ENCODE measurements around the gene RIPOR2. TPM values are rescaled to one million over a fixed set of nuclear protein-coding genes. Genes with fewer than 3 reads are reported as not detected.

Gene RIPOR2
- total RNA-seq, 2 experiments from 2014 or later = 18.0 to 28.9 TPM

- CTCF ChIA-PET (ENCODE audit: unreplicated experiment) = no interaction called here
- H3K79me2 ChIP-seq (ENCODE audit: insufficient read depth, low read depth, low read length) = no peaks in the 10 kb centered on the region
- intact Hi-C loops (cut with micrococcal nuclease; ENCODE audit: unreplicated experiment) = no loop called here
- no peak for DNase-seq (ENCODE audit: low spot score)
- H3K9me2 ChIP-seq (ENCODE audit: insufficient read depth, low read length) = no peaks in the 10 kb centered on the region
- peaks cover 3% of the 10 kb centered on the region; the same call in 1 of the 2 replicates for H3K36me3 ChIP-seq (ENCODE audit: insufficient read depth, low read length)
- POLR2A ChIA-PET = interaction anchor here (0.8 kb wide), 1 partner anchor 50 kb away, joined by 3 read pairs; no protein-coding TSS in a partner anchor
- no peak for TF ChIP-seq EZH2phosphoT487 (IDR thresholded peaks at IDR 0.05; ENCODE audit: borderline replicate concordance, low read depth, low read length)
- no peak overlapping the region for H3K27ac ChIP-seq (ENCODE audit: low read depth, low read length, poor library complexity, severe bottlenecking)
- no peak overlapping the region for H3K4me2 ChIP-seq (ENCODE audit: low read length)
- H3K9me3 ChIP-seq (ENCODE audit: low read length) = no peaks in the 10 kb centered on the region
- no TSS peak for BruUV-seq (replicated peaks)
- no peaks in the 10 kb centered on the region for H3K4me1 ChIP-seq (ENCODE audit: insufficient read depth, low read length, poor library complexity, severe bottlenecking)
- no peak overlapping the region for H3K4me3 ChIP-seq (ENCODE audit: low read depth, low read length, poor library complexity, severe bottlenecking)
- no peaks in the 10 kb centered on the region for H4K20me1 ChIP-seq (ENCODE audit: insufficient read depth, low read length)
- H2AFZ ChIP-seq (ENCODE audit: low read length) = no peak overlapping the region
Measured at GRCh38 chr6:24960991-24961475, 25.3 kb upstream of the RIPOR2 start.

GRCh38 chr6:24959319-24959718 lies 23.6 kb upstream of the RIPOR2 start:
- ChIA-PET POLR2A (no interaction called here), CTCF (ENCODE audit: unreplicated experiment) (no interaction called here)
- intact Hi-C loops (cut with micrococcal nuclease; ENCODE audit: unreplicated experiment) = no loop called here
- H3K4me1 ChIP-seq (ENCODE audit: insufficient read depth, low read length, poor library complexity, severe bottlenecking) = no peaks in the 10 kb centered on the region
- no peaks in the 10 kb centered on the region for H4K20me1 ChIP-seq (ENCODE audit: insufficient read depth, low read length)
- H3K36me3 ChIP-seq (ENCODE audit: insufficient read depth, low read length) = peaks cover 3% of the 10 kb centered on the region; the same call in 1 of the 2 replicates
- no peak for DNase-seq (ENCODE audit: low spot score)
- no peaks in the 10 kb centered on the region for H3K79me2 ChIP-seq (ENCODE audit: insufficient read depth, low read depth, low read length)
- BruUV-seq (replicated peaks) = no TSS peak
- no peak for TF ChIP-seq EZH2phosphoT487 (IDR thresholded peaks at IDR 0.05; ENCODE audit: borderline replicate concordance, low read depth, low read length)
- TF ChIP-seq, protein P1, sequence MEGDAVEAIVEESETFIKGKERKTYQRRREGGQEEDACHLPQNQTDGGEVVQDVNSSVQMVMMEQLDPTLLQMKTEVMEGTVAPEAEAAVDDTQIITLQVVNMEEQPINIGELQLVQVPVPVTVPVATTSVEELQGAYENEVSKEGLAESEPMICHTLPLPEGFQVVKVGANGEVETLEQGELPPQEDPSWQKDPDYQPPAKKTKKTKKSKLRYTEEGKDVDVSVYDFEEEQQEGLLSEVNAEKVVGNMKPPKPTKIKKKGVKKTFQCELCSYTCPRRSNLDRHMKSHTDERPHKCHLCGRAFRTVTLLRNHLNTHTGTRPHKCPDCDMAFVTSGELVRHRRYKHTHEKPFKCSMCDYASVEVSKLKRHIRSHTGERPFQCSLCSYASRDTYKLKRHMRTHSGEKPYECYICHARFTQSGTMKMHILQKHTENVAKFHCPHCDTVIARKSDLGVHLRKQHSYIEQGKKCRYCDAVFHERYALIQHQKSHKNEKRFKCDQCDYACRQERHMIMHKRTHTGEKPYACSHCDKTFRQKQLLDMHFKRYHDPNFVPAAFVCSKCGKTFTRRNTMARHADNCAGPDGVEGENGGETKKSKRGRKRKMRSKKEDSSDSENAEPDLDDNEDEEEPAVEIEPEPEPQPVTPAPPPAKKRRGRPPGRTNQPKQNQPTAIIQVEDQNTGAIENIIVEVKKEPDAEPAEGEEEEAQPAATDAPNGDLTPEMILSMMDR (conservative IDR thresholded peaks at IDR 0.05; ENCODE audit: low read length) = no peak
- H3K4me3 ChIP-seq (ENCODE audit: low read depth, low read length, poor library complexity, severe bottlenecking) = no peak overlapping the region
- no peak overlapping the region for H3K4me2 ChIP-seq (ENCODE audit: low read length)
- H2AFZ ChIP-seq (ENCODE audit: low read length) = no peak overlapping the region
- no peak overlapping the region for H3K27ac ChIP-seq (ENCODE audit: low read depth, low read length, poor library complexity, severe bottlenecking)
- H3K9me3 ChIP-seq (ENCODE audit: low read length) = no peaks in the 10 kb centered on the region
- H3K9me2 ChIP-seq (ENCODE audit: insufficient read depth, low read length) = no peaks in the 10 kb centered on the region

- H3K9me2 ChIP-seq (ENCODE audit: insufficient read depth, low read length) = no peaks in the 10 kb centered on the region
- no peaks in the 10 kb centered on the region for H3K79me2 ChIP-seq (ENCODE audit: insufficient read depth, low read depth, low read length)
- no peak overlapping the region for H3K27ac ChIP-seq (ENCODE audit: low read depth, low read length, poor library complexity, severe bottlenecking)
- no peak overlapping the region for H2AFZ ChIP-seq (ENCODE audit: low read length)
- BruUV-seq (replicated peaks) = no TSS peak
- ChIA-PET CTCF (ENCODE audit: unreplicated experiment) (no interaction called here), POLR2A (interaction anchor here (0.8 to 1.1 kb wide), 2 partner anchors 91 to 151 kb away, joined by 3 read pairs; no protein-coding TSS in a partner anchor)
- no peaks in the 10 kb centered on the region for H3K4me1 ChIP-seq (ENCODE audit: insufficient read depth, low read length, poor library complexity, severe bottlenecking)
- H4K20me1 ChIP-seq (ENCODE audit: insufficient read depth, low read length) = no peaks in the 10 kb centered on the region
- no peak overlapping the region for H3K4me3 ChIP-seq (ENCODE audit: low read depth, low read length, poor library complexity, severe bottlenecking)
- DNase-seq (ENCODE audit: low spot score) = no peak
- no peak overlapping the region for H3K4me2 ChIP-seq (ENCODE audit: low read length)
- H3K9me3 ChIP-seq (ENCODE audit: low read length) = no peaks in the 10 kb centered on the region
- H3K36me3 ChIP-seq (ENCODE audit: insufficient read depth, low read length) = peaks cover 3% of the 10 kb centered on the region; the same call in 1 of the 2 replicates
- intact Hi-C loops (cut with micrococcal nuclease; ENCODE audit: unreplicated experiment) = no loop called here
- TF ChIP-seq, protein P1 (conservative IDR thresholded peaks at IDR 0.05; ENCODE audit: low read length) = no peak
Measured at GRCh38 chr6:24957199-24957598, 21.4 kb upstream of the RIPOR2 start.

Data from OCI-LY7 (cell line).